Measurements from ENCODE around the gene PDE5A.

The PDE5A gene

GRCh38 chr4:119518915-119519410 is 109.6 kb downstream of the PDE5A start:
- TF ChIP-seq CTCF (conservative IDR thresholded peaks at IDR 0.05): no peak
- H3K27ac ChIP-seq: no peak overlapping the region

GRCh38 chr4:119518230-119518892 is 110.2 kb downstream of the PDE5A start:
- no peak overlapping the region for H3K27ac ChIP-seq
- no peak for TF ChIP-seq CTCF (conservative IDR thresholded peaks at IDR 0.05)

GRCh38 chr4:119517361-119518229 is 111.0 kb downstream of the PDE5A start:
- no peak for TF ChIP-seq CTCF (conservative IDR thresholded peaks at IDR 0.05)
- H3K27ac ChIP-seq: no peak overlapping the region

- TF ChIP-seq CTCF (conservative IDR thresholded peaks at IDR 0.05): no peak
- H3K27ac ChIP-seq: no peak overlapping the region
Measured at GRCh38 chr4:119512398-119512797, 116.2 kb downstream of the PDE5A start.

GRCh38 chr4:119510395-119511149 is 118.0 kb downstream of the PDE5A start:
- H3K27ac ChIP-seq: no peak overlapping the region
- TF ChIP-seq CTCF (conservative IDR thresholded peaks at IDR 0.05): no peak

GRCh38 chr4:119508281-119508680 is 120.3 kb downstream of the PDE5A start:
- no peak overlapping the region for H3K27ac ChIP-seq
- TF ChIP-seq CTCF (conservative IDR thresholded peaks at IDR 0.05): no peak

- no peak overlapping the region for H3K27ac ChIP-seq
- no peak for TF ChIP-seq CTCF (conservative IDR thresholded peaks at IDR 0.05)
Measured at GRCh38 chr4:119506806-119507205, 121.8 kb downstream of the PDE5A start.

Measured in VCaP (cell line).